Astrocyte (in vitro differentiated cells and primary cell): Measurements from ENCODE around the gene SMPDL3B. TPM values are rescaled to one million over a fixed set of nuclear protein-coding genes. Genes with fewer than 3 reads are reported as not detected.
A peak's percentile ranks its signal among the peaks of the same experiment; 100 is the strongest.
"Not testable (repeated sequence)": the region's sequence is repeated elsewhere in the genome, so short reads cannot be mapped to it uniquely, and the experiment has no call there.

Experiments
- DNase-seq: peaks from one replicate; pipeline ENCODE4 v3.0.0-alpha.2; 2010; ENCODE audit warnings: low read depth
- FAIRE-seq: peaks from 2 replicates; lab custom pipeline; 2011; peaks lifted over from hg19 to GRCh38; lab: Jason Lieb, UNC
- H2AFZ ChIP-seq: 2 replicates; pipeline ENCODE4 v1.6.0; 2012; ENCODE audit warnings: low read depth, low read length, inconsistent platforms
- H3K27ac ChIP-seq: 2 replicates; pipeline ENCODE4 v1.5.1; 2011; ENCODE audit warnings: low read depth, low read length, inconsistent platforms
- H3K27me3 ChIP-seq: 2 replicates; pipeline ENCODE4 v1.6.0; 2011; ENCODE audit warnings: low read length, inconsistent platforms; ENCODE audit not compliant: insufficient read depth
- H3K36me3 ChIP-seq: 2 replicates; pipeline ENCODE4 v1.5.1; 2011; ENCODE audit warnings: low read length, inconsistent platforms; ENCODE audit not compliant: insufficient read depth
- H3K4me1 ChIP-seq: 2 replicates; pipeline ENCODE4 v1.5.1; 2011; ENCODE audit warnings: low read length, inconsistent platforms; ENCODE audit not compliant: insufficient read depth
- H3K4me2 ChIP-seq: 2 replicates; pipeline ENCODE4 v1.6.0; 2012; ENCODE audit warnings: low read length, inconsistent platforms
- H3K4me3 ChIP-seq: 2 replicates; pipeline ENCODE4 v1.5.1; 2011; ENCODE audit warnings: low read depth, mild to moderate bottlenecking, low read length, inconsistent platforms; ENCODE audit not compliant: insufficient read depth
- H3K79me2 ChIP-seq: 2 replicates; pipeline ENCODE4 v1.6.0; 2012; ENCODE audit warnings: mild to moderate bottlenecking, low read length, inconsistent platforms; ENCODE audit not compliant: insufficient read depth
- H3K9ac ChIP-seq: 2 replicates; pipeline ENCODE4 v1.6.0; 2012; ENCODE audit warnings: mild to moderate bottlenecking, low read length, inconsistent platforms
- H3K9me3 ChIP-seq: 2 replicates; pipeline ENCODE4 v1.5.1; 2012; ENCODE audit warnings: low read depth, mild to moderate bottlenecking, low read length, inconsistent platforms; ENCODE audit not compliant: insufficient read depth
- H4K20me1 ChIP-seq: 2 replicates; pipeline ENCODE4 v1.6.0; 2012; ENCODE audit warnings: low read length, inconsistent platforms; ENCODE audit not compliant: insufficient read depth
- H3K27ac Mint-ChIP-seq: one replicate; pipeline ENCODE4 v1.8.0; 2021; ENCODE audit warnings: mild to moderate bottlenecking, mixed read lengths; ENCODE audit not compliant: unreplicated experiment
- H3K27me3 Mint-ChIP-seq: one replicate; pipeline ENCODE4 v1.8.0; 2021; ENCODE audit warnings: low read depth, mixed read lengths; ENCODE audit not compliant: unreplicated experiment
- H3K36me3 Mint-ChIP-seq: one replicate; pipeline ENCODE4 v1.8.0; 2021; ENCODE audit warnings: low read depth, mixed read lengths; ENCODE audit not compliant: unreplicated experiment
- H3K4me1 Mint-ChIP-seq: one replicate; pipeline ENCODE4 v1.8.0; 2021; ENCODE audit warnings: low read depth, mixed read lengths; ENCODE audit not compliant: unreplicated experiment
- H3K4me3 Mint-ChIP-seq: one replicate; pipeline ENCODE4 v1.8.0; 2021; ENCODE audit warnings: mild to moderate bottlenecking, moderate library complexity, mixed read lengths; ENCODE audit not compliant: unreplicated experiment
- H3K9me3 Mint-ChIP-seq: one replicate; pipeline ENCODE4 v1.8.0; 2021; ENCODE audit warnings: mild to moderate bottlenecking, mixed read lengths; ENCODE audit not compliant: unreplicated experiment
- EZH2 ChIP-seq: IDR thresholded peaks from 2 replicates; pipeline ENCODE4 v1.6.1; 2012; ENCODE audit warnings: mild to moderate bottlenecking, low read length, inconsistent platforms; ENCODE audit not compliant: insufficient read depth
- total RNA-seq: library from RNA; stranded (reverse); gene quantifications from 2 replicates; pipeline ENCODE4 v1.2.1, GENCODE V29; 2021
- TF ChIP-seq, protein P1 (sequence below): IDR thresholded peaks from 2 replicates; pipeline ENCODE4 v1.5.1; 2011; ENCODE audit warnings: low read depth, mild to moderate bottlenecking, inconsistent platforms, low read length, moderate library complexity; ENCODE audit not compliant: insufficient read depth

SMPDL3B gene
- total RNA-seq, 1 donor from 2014 or later, result 2.2 TPM

DNA sequence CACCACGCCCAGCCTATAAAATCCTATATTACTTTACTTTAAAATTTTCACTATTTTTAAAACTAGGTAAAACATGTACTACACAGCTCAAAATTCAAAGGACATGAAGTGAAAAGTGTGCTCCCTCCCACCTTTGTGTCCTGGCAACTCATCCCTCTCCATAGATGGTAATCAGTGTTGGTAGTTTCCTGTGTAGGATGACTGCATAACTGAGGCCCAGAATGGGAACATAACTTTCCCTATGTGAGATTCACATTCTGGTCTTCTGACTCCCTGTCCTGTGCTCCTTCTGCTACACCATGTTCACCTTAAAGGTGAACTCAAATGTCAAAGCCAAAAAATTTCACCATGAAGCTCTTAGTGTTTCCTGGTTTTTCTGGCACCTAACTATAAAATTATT lies 64.3 kb downstream of the SMPDL3B start:
- peak overlapping the region; percentile 34 for H3K27ac Mint-ChIP-seq
- peaks cover 33% of the 10 kb centered on the region for H3K36me3 ChIP-seq
- TF ChIP-seq, protein P1, sequence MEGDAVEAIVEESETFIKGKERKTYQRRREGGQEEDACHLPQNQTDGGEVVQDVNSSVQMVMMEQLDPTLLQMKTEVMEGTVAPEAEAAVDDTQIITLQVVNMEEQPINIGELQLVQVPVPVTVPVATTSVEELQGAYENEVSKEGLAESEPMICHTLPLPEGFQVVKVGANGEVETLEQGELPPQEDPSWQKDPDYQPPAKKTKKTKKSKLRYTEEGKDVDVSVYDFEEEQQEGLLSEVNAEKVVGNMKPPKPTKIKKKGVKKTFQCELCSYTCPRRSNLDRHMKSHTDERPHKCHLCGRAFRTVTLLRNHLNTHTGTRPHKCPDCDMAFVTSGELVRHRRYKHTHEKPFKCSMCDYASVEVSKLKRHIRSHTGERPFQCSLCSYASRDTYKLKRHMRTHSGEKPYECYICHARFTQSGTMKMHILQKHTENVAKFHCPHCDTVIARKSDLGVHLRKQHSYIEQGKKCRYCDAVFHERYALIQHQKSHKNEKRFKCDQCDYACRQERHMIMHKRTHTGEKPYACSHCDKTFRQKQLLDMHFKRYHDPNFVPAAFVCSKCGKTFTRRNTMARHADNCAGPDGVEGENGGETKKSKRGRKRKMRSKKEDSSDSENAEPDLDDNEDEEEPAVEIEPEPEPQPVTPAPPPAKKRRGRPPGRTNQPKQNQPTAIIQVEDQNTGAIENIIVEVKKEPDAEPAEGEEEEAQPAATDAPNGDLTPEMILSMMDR, result no peak
- TF ChIP-seq EZH2, result no peak
- FAIRE-seq (no peak), DNase-seq (no peak)
- no peak overlapping the region for H3K9ac ChIP-seq
- peaks cover 3% of the 10 kb centered on the region for H3K4me1 Mint-ChIP-seq
- H3K4me3 ChIP-seq, result no peak overlapping the region
- no peaks in the 10 kb centered on the region for H3K4me1 ChIP-seq
- no peak overlapping the region for H3K4me3 Mint-ChIP-seq
- no peak overlapping the region for H3K27ac ChIP-seq
- H2AFZ ChIP-seq, result no peak overlapping the region
- no peaks in the 10 kb centered on the region for H3K9me3 Mint-ChIP-seq
- H3K27me3 ChIP-seq, result no peaks in the 10 kb centered on the region
- H3K27me3 Mint-ChIP-seq, result no peaks in the 10 kb centered on the region
- H3K79me2 ChIP-seq, result no peaks in the 10 kb centered on the region
- no peak overlapping the region for H3K4me2 ChIP-seq
- H3K36me3 Mint-ChIP-seq, result peaks cover 14% of the 10 kb centered on the region
- H3K9me3 ChIP-seq, result no peaks in the 10 kb centered on the region
- no peaks in the 10 kb centered on the region for H4K20me1 ChIP-seq

GRCh38 chr1:28002600-28002999 lies 67.8 kb downstream of the SMPDL3B start:
- no peak overlapping the region for H3K4me2 ChIP-seq
- no peak overlapping the region for H3K4me3 Mint-ChIP-seq
- no peak overlapping the region for H3K27ac ChIP-seq
- no peaks in the 10 kb centered on the region for H4K20me1 ChIP-seq
- H3K36me3 ChIP-seq, result peaks cover 20% of the 10 kb centered on the region
- no peaks in the 10 kb centered on the region for H3K4me1 ChIP-seq
- no peaks in the 10 kb centered on the region for H3K79me2 ChIP-seq
- no peak overlapping the region for H3K27ac Mint-ChIP-seq
- no peaks in the 10 kb centered on the region for H3K27me3 ChIP-seq
- no peak for TF ChIP-seq EZH2
- TF ChIP-seq, protein P1, result no peak
- peaks cover 3% of the 10 kb centered on the region for H3K4me1 Mint-ChIP-seq
- H2AFZ ChIP-seq, result no peak overlapping the region
- peaks cover 8% of the 10 kb centered on the region for H3K36me3 Mint-ChIP-seq
- no peaks in the 10 kb centered on the region for H3K9me3 Mint-ChIP-seq
- no peak for FAIRE-seq
- no peaks in the 10 kb centered on the region for H3K27me3 Mint-ChIP-seq
- H3K9ac ChIP-seq, result no peak overlapping the region
- no peak for DNase-seq
- no peak overlapping the region for H3K4me3 ChIP-seq
- H3K9me3 ChIP-seq, result no peaks in the 10 kb centered on the region

GRCh38 chr1:28003117-28003516 lies 68.3 kb downstream of the SMPDL3B start:
- H3K27ac ChIP-seq, H3K9me3 Mint-ChIP-seq, H3K4me1 ChIP-seq, H2AFZ ChIP-seq, H3K4me2 ChIP-seq, H3K36me3 Mint-ChIP-seq, FAIRE-seq, H3K9ac ChIP-seq, H4K20me1 ChIP-seq, H3K9me3 ChIP-seq, H3K27me3 Mint-ChIP-seq, H3K79me2 ChIP-seq, H3K4me3 ChIP-seq, H3K27ac Mint-ChIP-seq, DNase-seq, H3K4me1 Mint-ChIP-seq, H3K27me3 ChIP-seq, H3K4me3 Mint-ChIP-seq: not testable (repeated sequence)
- H3K36me3 ChIP-seq, result peaks cover 15% of the 10 kb centered on the region

Other genes with a start within 250 kb of the SMPDL3B start
- 6.1 and 6.2 TPM in 2 replicates for gene FAM76A, start 209.0 kb upstream of the SMPDL3B start, total RNA-seq
- 62.1 and 64.0 TPM in 2 replicates for gene STX12, start 161.8 kb upstream of the SMPDL3B start, total RNA-seq
- 35.6 and 37.6 TPM in 2 replicates for gene PPP1R8, start 104.2 kb upstream of the SMPDL3B start, total RNA-seq
- 0.79 and 1.3 TPM in 2 replicates for gene THEMIS2, start 62.5 kb upstream of the SMPDL3B start, total RNA-seq
- gene RPA2, start 20.4 kb upstream of the SMPDL3B start, total RNA-seq, result 18.0 and 19.4 TPM in 2 replicates
- gene XKR8, start 25.0 kb downstream of the SMPDL3B start, total RNA-seq, result 11.3 and 11.4 TPM in 2 replicates
- 22.1 and 23.7 TPM in 2 replicates for gene EYA3, start 153.6 kb downstream of the SMPDL3B start, total RNA-seq
- gene PTAFR, start 241.7 kb downstream of the SMPDL3B start, total RNA-seq, result 0.24 and 0.32 TPM in 2 replicates